ENCODE data around the gene NQO1.

NQO1 gene

GRCh38 chr16:69706256-69706974 is 19.9 kb downstream of the NQO1 start:
- no peak for DNase-seq

- no peak for DNase-seq
These were observed 22.7 kb downstream of the NQO1 start for GRCh38 chr16:69703638-69704037.

GRCh38 chr16:69701866-69702265 is 24.5 kb downstream of the NQO1 start:
- DNase-seq, result no peak

DNA sequence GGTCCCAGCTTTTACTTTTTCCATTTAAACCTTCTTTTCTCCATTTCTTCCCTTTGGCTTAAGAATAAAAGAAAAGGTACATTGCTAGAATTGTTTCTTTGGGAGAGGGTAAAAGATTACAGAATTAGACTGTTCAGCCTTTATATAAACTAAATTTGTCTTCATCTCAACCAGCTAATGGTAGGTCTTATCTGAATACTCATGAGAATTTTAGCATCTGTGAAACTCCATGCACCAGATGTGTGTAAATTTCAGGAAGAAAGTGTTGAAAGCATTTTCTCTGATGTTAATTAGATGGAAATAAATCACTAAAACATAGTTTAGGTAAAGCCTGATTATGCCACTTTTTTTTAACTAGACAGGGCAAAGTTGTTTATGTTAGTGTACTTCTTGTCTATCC is 24.9 kb downstream of the NQO1 start:
- DNase-seq, result no peak

GRCh38 chr16:69699915-69700314 is 26.4 kb downstream of the NQO1 start:
- no peak for DNase-seq

GRCh38 chr16:69698404-69698803 is 28.0 kb downstream of the NQO1 start:
- no peak for DNase-seq

GRCh38 chr16:69693916-69694315 is 32.4 kb downstream of the NQO1 start:
- DNase-seq, result no peak

- DNase-seq, result no peak
These were observed 34.1 kb downstream of the NQO1 start for GRCh38 chr16:69691980-69692911.

DNA sequence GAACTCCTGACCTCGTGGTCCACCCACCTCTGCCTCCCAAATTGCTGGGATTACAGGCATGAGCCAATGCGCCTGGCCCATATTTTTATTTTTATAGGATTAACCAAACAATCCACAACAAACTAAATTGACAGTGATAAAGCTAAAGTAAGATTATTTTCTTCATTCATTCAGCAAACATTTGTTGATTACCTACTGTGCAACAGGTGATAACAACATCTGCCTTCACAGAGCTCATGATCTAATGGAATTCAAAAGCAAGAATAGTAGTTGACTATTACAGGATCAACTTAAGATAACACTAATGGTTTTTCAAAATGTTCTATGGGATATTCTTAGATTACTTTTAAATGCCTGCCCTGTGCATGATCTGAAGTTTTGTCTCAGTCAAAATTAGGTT is 37.8 kb downstream of the NQO1 start:
- no peak for DNase-seq

GRCh38 chr16:69680358-69680757 is 46.0 kb downstream of the NQO1 start:
- no peak for DNase-seq

GRCh38 chr16:69672998-69673713 is 53.2 kb downstream of the NQO1 start:
- no peak for DNase-seq

DNA sequence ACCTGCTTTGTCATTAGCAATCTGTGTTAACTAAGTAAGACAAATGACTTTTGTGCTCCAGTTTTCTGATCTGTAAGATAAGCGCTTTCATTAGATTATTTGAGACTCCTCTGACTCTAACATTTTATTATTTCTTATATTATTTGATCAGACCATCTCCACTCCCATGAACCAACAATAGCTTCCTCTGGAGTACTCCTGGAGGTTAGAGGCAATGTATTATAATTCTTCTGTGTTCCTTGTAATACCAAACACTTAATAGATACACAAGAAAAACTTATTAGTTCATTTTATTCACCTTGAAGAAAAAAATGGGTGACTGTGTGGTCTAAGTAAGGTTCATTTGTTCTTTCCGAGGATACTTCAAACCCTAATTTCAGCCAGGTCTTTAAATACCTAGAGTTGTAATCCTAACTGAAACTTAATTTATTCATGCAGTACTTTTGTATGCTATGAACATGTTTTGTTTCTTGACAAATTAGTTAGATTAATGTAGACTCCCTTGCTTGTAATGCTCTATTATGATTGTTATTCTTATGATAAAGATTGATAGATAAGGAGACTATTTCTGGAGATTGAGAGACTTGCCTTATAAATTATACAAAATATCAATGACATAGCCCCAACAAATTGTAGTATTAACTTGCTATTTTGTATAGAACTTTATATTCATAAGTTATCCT is 53.9 kb downstream of the NQO1 start:
- no peak for DNase-seq

DNA sequence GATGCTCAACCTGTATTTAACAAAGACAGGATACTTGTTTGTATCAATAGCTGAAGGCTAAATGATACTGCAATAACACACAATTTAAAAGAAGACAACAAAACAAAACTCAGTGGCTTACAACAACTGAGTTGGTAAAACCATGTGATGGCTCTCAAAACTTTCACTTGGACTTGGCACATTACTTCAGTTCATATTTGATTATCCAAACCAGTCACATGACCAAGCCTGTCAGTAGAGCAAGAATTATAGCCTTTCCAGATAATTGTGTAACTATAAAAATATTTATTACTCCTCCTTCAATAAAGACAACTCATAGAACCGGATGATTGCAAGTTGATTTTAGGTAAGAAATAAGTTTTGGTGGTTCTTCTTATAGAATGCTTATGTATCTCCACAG is 56.8 kb downstream of the NQO1 start:
- no peak for DNase-seq

GRCh38 chr16:69663846-69664245 is 62.5 kb downstream of the NQO1 start:
- DNase-seq, result no peak

DNA sequence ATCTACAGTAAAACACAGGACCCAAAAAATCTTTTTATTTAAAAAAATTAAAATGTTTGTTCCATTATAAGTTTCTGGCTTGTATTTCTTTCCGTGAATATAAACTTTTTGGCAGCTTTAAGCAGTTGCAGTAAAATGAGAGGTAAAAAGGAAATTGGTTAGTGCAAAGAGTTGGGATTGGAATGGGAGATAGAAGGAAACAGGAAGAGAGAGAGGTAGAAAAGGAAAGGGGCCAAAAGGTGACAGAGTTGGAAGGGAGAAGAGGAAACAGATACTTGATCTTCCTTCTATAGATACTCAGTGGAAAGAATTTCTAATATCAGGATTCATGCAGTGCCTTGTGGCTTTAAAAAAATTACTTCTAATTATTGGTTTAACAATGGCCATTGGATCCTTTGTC is 63.5 kb downstream of the NQO1 start:
- DNase-seq, result no peak

DNA sequence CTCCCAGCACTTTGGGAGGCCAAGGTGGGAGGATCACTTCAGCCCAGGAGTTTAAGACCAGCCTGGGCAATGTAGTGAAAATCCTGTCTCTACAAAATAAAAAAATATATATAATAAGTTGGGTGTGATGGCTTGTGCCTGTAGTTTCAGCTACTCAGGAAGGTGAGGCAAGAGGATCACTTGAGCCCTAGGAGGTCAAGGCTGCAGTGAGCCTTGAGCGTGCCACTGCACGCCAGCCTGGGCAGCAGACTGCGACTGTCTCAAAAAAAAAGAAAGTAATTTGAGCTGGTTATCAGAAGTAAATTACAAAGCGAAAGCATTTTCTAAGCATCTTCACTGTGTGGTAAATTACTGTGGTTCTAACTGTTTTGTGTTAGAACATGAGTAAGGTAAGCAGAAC is 66.2 kb downstream of the NQO1 start:
- no peak for DNase-seq

Measured in activated effector memory CD4-positive, alpha-beta T cell treated with anti-CD3 and anti-CD28 coated beads, Interleukin-2, amount 50 U/mL, for 16 hours (primary cell).